ENCODE data around the gene FEM1B.

The FEM1B gene

DNA sequence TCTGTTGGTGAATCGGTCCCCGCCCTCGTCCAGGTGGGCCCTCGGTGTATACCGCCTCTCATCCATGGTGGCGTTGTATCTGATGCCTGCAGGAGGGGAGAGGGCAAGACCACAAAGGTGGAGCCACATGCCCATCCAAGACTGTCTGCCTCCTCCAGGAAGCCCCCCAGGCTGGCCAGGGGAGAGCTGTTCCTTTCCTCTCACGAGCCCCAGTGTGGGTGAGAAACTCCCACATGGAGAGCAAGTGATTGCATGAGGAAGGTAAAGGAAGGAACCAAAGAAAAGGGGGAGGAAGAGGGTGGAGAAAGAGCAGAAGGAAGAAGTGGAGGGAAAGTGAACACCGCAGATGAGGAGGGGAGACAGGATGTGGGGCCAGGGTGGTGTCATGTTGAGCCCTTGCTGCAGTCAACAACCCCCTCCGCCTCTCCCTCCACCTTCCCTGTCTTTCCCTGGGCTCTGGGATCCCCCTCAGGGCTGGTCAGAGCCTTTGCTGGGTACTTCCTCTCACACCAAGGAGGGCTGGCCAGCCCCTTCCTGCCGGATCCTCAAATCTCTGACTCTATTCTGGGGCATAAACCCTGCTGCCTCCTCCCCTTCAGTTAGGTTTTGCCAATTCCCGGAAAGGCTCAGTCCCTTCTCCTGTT is 49.3 kb downstream of the FEM1B start:
- DNase-seq (ENCODE audit: low read depth), result no peak

DNA sequence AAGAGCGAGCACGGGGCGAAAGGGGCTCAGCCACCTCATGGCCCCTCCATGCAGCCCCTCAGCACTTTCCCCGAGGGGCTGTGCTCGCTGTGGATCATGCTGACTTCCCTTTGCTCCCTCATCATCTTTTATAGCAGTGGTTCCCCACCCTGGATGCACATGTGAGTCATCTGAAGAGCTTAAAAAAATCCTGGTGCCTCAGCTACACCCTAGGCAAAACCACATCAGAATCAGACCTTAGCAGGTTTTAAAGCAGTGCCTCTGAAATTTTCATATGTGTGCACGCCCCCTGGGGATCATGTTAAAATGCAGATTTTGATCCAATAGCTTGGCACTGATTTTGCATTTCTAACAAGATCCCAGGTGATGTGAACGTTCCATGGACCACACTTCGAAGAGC is 50.9 kb downstream of the FEM1B start:
- DNase-seq (ENCODE audit: low read depth), result no peak

DNA sequence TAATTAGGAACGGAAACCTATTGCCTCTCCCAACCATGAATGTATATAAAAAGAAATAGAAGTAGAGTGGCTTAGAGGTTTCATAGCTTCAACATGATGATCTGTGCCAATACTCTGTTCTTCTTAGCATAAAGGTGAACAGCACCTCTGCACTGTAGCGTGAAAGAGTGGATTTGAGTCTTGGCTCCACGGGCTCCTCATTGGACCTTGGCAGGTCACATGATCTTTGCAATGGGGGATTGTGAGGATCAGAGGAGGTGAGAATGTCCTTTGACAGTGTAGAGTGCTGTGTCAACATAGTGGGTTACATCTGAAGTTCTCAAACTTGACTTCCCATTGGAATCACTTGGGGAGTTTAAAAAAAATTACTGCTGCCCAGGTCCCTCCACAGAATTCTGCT is 51.4 kb downstream of the FEM1B start:
- no peak for DNase-seq (ENCODE audit: low read depth)

DNA sequence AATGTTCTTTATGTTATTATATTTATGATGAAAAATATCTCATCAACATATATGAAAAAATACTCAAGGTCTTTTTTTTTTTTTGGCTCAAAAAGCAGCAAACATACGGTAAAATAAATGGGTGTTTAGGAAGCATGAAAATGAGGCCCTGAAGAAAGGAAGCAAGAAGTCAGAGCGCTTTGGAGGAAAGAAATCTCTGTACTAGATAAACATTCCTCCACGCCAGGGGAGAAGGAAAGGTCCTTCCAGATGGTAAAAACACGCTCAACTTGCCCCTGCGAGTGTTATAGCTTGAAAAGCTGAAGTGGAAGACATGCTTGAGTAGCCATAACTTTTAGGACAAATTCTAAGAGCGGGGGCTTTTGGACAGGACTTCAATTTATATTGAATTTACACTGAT is 52.9 kb downstream of the FEM1B start:
- no peak for DNase-seq (ENCODE audit: low read depth)

DNA sequence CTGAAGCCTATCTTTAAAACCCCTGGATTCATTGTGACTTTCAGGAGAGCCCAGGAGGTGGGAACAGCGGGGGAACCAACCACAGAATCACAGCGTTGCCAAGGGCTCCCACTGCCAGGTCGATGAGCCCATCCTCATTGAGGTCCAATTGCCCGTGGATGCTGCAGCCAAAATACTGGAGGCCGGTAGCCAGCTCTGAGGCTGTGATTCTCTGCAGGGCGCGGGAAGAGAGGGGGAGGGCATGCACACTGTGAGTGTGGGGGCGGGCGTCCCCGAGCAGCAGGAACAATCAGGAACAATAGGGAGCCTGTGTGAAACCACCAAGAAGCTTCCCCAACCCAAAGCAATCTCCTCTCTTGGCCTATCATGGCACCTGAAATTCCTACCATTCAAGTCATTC is 53.4 kb downstream of the FEM1B start:
- no peak for DNase-seq (ENCODE audit: low read depth)

DNA sequence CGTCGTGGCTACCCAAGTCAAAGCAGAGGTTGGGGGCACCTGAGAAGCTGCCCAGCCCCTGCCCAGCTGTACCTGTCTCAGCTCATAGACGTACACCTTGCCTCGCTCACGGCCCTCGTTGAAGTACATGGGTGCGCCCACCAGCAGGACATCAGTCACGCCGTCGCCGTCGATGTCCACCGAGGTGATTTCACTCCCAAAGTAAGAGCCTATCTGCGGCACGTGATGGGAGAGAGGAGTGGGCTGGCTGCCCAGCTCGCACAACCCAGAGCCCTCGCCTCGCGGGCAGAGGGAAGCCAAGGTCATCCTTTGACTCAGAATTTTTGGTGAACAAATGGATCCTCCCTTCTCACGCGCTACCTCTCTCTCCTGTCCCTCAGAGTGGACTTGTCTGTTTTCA is 54.7 kb downstream of the FEM1B start:
- no peak for DNase-seq (ENCODE audit: low read depth)

DNA sequence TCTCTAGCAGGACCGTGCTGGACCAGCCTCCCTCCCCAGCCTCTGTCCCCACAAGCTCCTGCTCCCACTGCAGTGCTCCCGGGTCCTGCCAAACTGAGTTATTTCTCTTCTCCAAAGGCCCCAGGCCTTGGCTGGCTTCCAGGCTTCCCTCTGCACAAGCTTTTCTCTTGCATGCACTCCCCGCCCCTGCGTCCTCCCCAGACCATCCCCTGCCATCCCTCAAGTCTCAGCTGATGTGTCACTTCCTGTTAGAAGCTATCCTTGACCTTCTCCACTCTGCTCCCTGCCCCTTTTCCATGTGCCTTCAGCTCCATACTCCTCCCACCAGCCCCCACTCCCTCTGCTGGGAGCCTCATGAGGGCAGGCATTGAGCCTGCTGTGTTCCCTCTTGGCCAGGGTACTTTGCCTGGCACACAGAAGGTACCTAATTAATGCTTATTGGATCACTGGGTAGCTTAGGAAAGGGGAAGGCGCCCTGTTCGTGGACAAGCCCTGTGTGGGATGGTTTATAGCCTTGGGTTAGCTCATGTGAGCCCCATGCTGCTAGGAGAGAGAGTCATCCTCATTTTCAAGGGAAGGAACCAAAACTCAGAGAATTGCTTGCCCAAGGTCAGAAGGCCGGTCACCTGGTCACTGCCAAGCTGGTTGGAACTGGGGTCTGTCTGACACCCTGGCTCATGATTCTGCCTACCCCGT is 56.4 kb downstream of the FEM1B start:
- no peak for DNase-seq (ENCODE audit: low read depth)

DNA sequence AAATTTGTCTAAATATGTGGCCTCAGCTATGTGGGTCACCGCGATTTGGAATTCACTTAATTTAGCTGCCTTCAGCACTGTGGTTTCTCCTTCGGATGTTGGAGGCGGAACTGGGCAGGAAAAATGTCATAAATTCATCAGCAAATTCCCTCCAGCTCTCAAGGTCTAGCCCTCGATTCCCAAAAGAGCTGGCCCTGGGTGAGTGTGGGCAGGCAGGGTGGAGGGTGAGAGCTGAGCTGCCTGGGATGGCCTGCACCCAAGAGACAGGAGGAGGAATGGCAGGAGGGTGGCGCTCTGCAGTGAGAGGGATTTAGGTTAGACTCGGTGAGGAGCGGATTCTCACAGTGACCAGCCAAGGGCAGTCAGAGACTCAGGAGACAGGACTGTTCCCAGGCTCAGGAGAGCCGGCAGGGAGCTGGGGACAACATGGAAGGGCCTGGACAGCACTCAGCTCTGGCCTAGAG is 57.1 kb downstream of the FEM1B start:
- DNase-seq (ENCODE audit: low read depth), result peak; percentile 70

DNA sequence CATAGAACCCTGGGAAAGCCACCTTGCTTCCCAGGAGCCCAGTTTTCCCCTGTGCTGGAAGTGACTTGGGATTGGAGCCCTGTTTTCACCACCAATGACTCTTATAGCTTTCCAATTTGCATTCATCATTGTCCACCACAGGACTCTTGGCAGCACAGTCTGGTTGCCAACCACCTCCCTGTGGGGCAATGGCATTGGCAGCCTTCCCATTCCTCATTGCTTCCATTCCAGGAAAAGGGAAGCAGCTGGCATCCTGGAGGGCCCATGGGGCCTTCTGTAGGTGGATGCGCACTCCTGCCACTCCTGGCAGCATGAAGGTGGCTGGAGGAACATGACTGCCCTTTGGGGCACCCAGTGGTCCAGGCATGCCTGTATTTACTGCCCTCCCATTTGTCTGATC is 57.7 kb downstream of the FEM1B start:
- DNase-seq (ENCODE audit: low read depth), result no peak

DNA sequence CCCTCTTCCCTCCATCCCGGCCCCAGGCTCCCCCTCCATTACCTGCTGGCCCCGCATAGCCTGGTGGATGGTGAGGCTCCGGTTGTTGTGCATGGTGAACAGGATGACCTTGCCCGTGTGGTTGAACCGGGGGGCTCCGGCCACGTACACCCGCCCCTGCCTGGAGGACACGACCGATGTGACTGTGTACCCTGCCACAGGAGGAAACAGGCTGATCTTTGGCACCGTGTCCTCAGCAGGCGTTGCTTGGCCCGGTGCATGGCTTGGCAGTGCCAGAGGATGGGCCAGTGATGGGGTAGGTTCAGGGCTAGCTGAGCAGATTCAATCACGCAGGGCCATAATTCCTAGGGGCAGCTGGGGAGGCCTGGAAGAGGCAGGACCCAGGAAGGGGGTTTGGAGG is 58.1 kb downstream of the FEM1B start:
- DNase-seq (ENCODE audit: low read depth), result no peak

DNA sequence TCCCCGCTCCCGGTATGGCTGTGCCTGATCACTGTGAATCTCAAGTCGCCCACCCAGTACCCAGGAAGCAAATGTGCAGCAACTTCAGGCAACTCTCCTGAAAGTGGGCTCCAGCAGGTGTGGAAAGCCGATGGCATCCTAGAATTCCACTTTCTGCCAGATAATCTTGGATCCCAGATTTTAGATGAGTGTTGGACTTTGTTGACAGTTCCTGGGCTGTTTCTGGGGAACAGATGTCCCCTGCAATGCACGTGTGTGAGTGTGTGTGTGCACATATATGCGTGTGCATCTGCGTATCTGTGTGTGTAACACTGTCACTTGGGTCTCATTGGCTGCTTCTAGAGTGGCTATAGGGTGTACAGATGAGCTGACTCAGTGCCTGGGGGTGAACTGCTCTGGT is 59.0 kb downstream of the FEM1B start:
- DNase-seq (ENCODE audit: low read depth), result no peak

DNA sequence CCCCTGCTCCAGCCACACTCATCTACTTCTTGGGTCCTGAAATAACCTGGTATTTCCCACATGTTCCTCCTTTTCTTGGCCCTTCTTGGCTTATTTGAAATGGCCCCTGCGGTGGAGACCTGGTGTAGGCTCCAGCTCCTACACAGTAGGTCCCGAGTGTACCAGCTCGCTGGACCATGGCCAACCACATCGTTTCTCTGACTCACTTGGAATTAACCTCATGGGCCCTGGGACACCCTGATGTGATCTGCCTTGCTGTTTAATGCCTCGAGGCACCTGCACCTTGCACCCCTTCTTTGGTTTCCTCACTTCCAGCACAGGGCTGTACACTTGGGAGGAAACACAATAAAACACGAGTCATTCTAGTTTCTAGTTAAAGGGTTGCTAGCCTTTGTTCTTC is 60.3 kb downstream of the FEM1B start:
- no peak for DNase-seq (ENCODE audit: low read depth)

DNA sequence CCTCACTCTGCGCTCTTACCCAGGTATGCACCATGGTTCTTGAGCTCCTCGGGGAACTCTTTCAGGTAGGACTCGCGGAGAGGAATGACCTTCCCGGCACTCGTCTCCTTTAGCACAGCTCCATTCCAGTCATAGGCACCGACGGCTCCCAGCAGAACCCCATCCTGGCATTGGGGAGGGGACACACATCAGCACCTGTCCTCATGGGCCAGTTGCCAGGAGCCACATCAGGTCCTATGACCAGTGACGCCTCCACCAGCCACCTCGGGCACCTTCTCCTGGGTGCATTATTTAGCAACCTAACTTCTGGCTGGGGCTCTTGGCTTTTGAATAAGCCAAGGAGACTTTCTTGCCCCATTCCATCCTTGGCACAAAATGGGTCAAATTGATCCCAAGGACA is 61.9 kb downstream of the FEM1B start:
- no peak for DNase-seq (ENCODE audit: low read depth)

DNA sequence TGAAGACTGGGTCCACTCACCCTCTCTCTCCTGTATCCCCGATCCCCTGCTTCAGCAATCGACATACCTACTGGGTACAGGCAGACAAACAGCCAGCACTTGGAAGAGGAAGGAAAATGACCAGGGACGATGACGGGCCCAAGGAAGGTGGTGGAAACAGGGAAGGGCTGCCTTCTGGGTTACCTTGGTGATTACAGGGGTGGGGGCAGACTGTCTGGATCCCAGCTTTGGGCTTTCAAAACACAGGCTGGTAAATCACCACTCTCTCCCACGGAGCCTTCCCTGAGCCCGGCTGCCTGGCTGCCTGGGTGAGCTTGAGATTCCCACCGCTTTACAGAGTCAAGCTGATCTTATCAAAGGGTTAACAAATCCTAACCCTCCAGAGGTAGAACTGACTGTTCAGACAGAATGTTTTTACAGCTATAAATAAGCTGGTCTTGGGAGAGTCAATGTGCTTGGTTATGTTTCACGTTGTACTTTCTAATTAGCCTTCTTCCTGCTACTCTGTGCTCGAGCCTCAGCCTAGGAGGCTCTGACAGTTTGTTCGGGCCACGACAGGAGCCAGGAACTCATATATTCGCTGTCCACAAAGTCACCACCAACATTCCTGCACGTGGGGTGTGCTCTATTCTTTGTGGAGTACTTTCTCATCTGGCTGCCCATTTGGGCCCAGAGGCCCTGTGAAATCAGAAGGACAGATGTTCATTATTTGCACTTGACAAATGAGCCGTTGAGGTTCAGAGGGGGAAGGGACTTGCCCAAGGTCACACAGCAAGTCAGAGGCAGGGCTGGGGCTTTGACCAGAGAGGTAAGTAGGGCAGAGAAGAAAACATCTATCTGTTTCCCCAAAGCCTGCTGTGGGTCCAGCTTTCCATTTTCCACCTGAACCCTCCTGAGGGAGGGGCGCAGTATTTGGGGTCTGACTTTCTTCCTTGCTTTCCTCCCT is 63.5 kb downstream of the FEM1B start:
- no peak for DNase-seq (ENCODE audit: low read depth)

DNA sequence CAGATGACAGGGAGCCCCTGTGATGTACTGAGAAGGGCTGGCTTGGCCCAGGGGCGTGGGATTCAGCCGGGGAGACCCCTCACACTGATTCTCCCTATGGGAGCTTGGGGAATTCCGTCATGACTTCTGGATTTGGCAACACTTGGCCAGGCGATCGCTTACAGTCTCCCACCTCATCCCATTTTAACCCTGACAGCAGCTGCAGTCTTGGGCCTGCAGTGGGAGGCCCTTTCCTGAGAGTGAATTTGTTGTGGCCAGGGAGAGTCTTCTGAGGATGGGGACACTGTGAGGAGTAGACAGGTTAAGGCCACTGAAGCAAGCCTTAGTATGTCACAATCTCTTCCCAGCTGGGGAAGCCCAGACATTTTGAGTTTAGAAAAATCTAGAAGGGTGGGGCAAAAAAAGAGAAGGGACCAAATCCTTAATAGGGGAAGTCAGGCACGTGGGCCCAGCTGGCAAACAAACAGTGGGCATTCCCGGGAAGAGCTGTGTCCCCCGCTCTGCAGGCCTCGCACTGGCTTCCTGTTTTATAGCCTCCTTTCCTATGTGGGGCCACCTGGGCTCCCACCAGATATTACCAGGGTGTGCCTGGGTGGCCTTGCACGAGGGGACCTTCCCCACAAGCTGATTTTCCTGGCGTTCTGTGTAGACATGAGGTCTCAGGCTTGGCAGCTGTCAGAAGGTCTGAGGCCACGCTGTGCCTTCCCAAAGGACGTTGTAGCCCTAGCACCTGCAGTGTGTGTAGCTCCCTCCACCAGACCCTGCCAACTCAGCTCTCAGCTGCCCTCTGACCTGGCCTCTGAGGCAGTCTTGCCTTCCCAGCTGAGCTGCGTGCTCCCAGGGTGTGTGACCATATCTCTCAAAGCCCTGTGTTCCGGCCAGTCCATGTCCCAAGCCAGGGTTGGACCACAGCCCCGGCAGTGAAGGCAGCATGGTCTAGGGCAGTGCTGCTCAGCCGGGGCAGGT is 64.5 kb downstream of the FEM1B start:
- no peak for DNase-seq (ENCODE audit: low read depth)

DNA sequence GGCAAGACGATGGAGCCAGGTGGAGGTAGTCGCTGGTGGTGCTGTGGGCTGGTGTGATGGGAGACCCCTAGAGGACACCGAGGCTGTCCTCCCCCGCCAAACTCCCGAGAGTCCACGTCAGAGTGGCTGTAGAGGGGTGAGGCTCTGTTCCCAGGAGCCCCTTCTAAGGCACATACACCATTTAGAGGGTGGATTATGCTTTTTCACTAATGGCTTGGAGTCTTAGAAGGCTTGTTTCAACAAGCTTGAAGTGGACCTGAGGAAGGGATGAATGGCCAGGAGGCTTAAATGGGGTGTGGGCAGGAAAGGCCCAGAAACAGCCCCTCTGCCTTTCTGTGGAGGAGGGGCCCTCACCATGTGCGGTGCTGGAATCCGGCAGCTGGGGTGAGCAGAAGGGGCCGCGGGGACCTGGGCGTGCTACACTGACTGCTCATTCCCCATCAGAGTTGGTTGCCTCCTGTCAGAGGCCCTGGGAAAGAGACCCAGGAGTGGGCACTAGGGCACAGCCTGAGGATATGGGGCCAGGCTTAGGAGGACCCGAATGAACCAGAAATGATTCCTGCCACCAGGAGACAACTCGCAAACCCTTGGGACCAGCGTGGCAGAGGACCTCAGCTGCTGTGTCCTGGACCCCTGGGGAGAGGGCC is 66.2 kb downstream of the FEM1B start:
- no peak for DNase-seq (ENCODE audit: low read depth)

DNA sequence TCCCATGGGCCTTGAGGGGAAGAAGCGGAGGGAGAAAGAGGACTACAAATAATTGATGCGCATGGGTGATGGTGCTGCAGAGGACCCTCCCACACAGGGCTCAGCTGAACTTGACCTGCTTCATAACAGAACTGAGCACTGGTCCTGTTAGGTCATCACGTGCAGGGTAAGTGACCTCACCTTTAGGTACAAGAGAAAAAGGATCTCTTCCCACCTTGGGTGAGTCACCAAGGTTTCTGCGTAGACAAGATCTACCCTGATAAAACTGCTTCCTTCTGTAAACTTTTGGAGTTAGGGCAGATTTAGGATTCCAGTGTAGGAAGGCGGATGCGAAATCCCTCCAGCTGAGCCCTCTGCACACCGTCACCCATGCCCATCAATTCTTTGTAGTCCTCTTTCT is 67.1 kb downstream of the FEM1B start:
- no peak for DNase-seq (ENCODE audit: low read depth)
